ENCODE data around the gene MAML2. TPM values are rescaled to one million over a fixed set of nuclear protein-coding genes. Genes with fewer than 3 reads are reported as not detected.

Gene MAML2
- total RNA-seq, 1 experiment from 2014 or later, result 2.9 TPM

DNA sequence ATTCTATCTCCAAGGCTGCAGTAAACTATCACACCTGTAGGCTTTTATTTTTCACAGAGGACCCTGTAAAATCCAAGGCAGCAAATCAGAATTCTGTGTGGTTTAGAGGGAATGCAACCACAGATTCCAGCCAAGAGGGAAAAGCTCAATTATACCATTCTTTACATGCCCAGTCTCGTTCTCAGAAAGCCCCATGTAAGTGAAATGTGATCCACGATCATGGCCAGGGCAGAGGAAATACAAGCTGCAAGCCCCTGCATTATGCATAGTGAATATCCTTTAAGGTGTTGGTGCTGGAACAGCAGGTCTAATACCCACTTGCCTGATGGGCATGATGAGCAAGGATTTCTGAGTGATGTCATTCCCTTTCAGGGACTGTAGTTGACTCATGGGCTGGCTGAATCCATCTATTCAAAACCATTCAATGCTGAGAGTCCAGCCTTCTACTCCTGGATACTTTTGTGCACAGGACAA lies 220.4 kb downstream of the MAML2 start:
- no peak for TF ChIP-seq TCF7L2 (IDR thresholded peaks at IDR 0.05; ENCODE audit: low read depth, low read length)
- TF ChIP-seq SIN3A (IDR thresholded peaks at IDR 0.05; ENCODE audit: borderline replicate concordance, insufficient read depth, low read depth, low read length), result no peak
- TF ChIP-seq POLR2AphosphoS5 (IDR thresholded peaks at IDR 0.05; ENCODE audit: low read depth, low read length), result no peak
- TF ChIP-seq, protein P1, sequence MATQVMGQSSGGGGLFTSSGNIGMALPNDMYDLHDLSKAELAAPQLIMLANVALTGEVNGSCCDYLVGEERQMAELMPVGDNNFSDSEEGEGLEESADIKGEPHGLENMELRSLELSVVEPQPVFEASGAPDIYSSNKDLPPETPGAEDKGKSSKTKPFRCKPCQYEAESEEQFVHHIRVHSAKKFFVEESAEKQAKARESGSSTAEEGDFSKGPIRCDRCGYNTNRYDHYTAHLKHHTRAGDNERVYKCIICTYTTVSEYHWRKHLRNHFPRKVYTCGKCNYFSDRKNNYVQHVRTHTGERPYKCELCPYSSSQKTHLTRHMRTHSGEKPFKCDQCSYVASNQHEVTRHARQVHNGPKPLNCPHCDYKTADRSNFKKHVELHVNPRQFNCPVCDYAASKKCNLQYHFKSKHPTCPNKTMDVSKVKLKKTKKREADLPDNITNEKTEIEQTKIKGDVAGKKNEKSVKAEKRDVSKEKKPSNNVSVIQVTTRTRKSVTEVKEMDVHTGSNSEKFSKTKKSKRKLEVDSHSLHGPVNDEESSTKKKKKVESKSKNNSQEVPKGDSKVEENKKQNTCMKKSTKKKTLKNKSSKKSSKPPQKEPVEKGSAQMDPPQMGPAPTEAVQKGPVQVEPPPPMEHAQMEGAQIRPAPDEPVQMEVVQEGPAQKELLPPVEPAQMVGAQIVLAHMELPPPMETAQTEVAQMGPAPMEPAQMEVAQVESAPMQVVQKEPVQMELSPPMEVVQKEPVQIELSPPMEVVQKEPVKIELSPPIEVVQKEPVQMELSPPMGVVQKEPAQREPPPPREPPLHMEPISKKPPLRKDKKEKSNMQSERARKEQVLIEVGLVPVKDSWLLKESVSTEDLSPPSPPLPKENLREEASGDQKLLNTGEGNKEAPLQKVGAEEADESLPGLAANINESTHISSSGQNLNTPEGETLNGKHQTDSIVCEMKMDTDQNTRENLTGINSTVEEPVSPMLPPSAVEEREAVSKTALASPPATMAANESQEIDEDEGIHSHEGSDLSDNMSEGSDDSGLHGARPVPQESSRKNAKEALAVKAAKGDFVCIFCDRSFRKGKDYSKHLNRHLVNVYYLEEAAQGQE (IDR thresholded peaks at IDR 0.05; ENCODE audit: insufficient read depth in 1 of 2, low read depth in 2 of 2, low read length in 1 of 2), result no peak
- CTCF ChIA-PET, result no interaction called here
- intact Hi-C loops (cut with micrococcal nuclease; ENCODE audit: unreplicated experiment) (no loop called here), in situ Hi-C loops (cut with HindIII; ENCODE audit: low pct_unique_long_range_greater_than_20kb, low sequenced_read_pairs) (no loop called here)
- H3K4me1 ChIP-seq (ENCODE audit: control insufficient read depth, insufficient read depth, low read length), result no peaks in the 10 kb centered on the region
- no peaks in the 10 kb centered on the region for H3K36me3 ChIP-seq (ENCODE audit: control insufficient read depth, insufficient read depth, low read length)
- H3K4me3 ChIP-seq (ENCODE audit: low read depth in 2 of 2, low read length in 2 of 2), result no peak overlapping the region
- POLR2A ChIA-PET, result no interaction called here
- no peak for DNase-seq (ENCODE audit: low read depth, low spot score)
- H3K27ac ChIP-seq (ENCODE audit: low read length), result no peak overlapping the region
- H3K9me3 ChIP-seq (ENCODE audit: control insufficient read depth, insufficient read depth, low read depth, low read length), result no peaks in the 10 kb centered on the region
- H3K27me3 ChIP-seq (ENCODE audit: control insufficient read depth, insufficient read depth, low read length), result no peaks in the 10 kb centered on the region
- ATAC-seq, result no peak
- BruUV-seq (replicated peaks), result no TSS peak

DNA sequence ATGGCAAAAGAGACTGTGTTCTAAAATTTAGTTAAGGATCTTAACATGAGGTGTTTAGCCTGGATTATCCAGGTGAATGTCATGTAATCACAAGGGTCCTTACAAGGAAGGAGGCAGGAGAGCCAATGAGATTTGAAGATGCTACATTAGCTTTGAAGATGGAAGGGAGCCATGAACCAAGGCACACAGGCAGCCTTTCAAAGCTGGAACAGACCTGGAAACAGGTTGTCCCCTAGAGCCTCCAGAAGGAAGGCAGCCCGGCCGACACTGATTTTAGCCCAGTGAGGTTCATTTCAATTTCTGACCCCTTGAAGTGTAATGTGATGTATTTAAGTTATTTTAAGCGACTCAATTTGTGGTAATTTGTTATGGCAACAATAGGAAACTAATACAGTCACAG lies 223.8 kb downstream of the MAML2 start:
- H3K27me3 ChIP-seq (ENCODE audit: control insufficient read depth, insufficient read depth, low read length), result no peaks in the 10 kb centered on the region
- no peaks in the 10 kb centered on the region for H3K9me3 ChIP-seq (ENCODE audit: control insufficient read depth, insufficient read depth, low read depth, low read length)
- ATAC-seq, result no peak
- no peak overlapping the region for H3K27ac ChIP-seq (ENCODE audit: low read length)
- H3K4me1 ChIP-seq (ENCODE audit: control insufficient read depth, insufficient read depth, low read length), result no peaks in the 10 kb centered on the region
- CTCF ChIA-PET, result no interaction called here
- no peak overlapping the region for H3K4me3 ChIP-seq (ENCODE audit: low read depth in 2 of 2, low read length in 2 of 2)
- DNase-seq (ENCODE audit: low read depth, low spot score), result no peak
- in situ Hi-C loops (cut with HindIII; ENCODE audit: low pct_unique_long_range_greater_than_20kb, low sequenced_read_pairs) (no loop called here), intact Hi-C loops (cut with micrococcal nuclease; ENCODE audit: unreplicated experiment) (no loop called here)
- TF ChIP-seq SIN3A (IDR thresholded peaks at IDR 0.05; ENCODE audit: borderline replicate concordance, insufficient read depth, low read depth, low read length) (no peak), TCF7L2 (IDR thresholded peaks at IDR 0.05; ENCODE audit: low read depth, low read length) (no peak), POLR2AphosphoS5 (IDR thresholded peaks at IDR 0.05; ENCODE audit: low read depth, low read length) (no peak)
- TF ChIP-seq, protein P2, sequence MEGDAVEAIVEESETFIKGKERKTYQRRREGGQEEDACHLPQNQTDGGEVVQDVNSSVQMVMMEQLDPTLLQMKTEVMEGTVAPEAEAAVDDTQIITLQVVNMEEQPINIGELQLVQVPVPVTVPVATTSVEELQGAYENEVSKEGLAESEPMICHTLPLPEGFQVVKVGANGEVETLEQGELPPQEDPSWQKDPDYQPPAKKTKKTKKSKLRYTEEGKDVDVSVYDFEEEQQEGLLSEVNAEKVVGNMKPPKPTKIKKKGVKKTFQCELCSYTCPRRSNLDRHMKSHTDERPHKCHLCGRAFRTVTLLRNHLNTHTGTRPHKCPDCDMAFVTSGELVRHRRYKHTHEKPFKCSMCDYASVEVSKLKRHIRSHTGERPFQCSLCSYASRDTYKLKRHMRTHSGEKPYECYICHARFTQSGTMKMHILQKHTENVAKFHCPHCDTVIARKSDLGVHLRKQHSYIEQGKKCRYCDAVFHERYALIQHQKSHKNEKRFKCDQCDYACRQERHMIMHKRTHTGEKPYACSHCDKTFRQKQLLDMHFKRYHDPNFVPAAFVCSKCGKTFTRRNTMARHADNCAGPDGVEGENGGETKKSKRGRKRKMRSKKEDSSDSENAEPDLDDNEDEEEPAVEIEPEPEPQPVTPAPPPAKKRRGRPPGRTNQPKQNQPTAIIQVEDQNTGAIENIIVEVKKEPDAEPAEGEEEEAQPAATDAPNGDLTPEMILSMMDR (IDR thresholded peaks at IDR 0.05), result no peak
- TF ChIP-seq, protein P1 (IDR thresholded peaks at IDR 0.05; ENCODE audit: insufficient read depth in 1 of 2, low read depth in 2 of 2, low read length in 1 of 2), result no peak
- BruUV-seq (replicated peaks), result no TSS peak
- POLR2A ChIA-PET, result no interaction called here
- no peaks in the 10 kb centered on the region for H3K36me3 ChIP-seq (ENCODE audit: control insufficient read depth, insufficient read depth, low read length)

Data from Panc1 (cell line).